Keratinocyte (primary cell): Measurements from ENCODE around the gene DESI1. TPM values are rescaled to one million over a fixed set of nuclear protein-coding genes. Genes with fewer than 3 reads are reported as not detected.

ENCODE experiments used
- DNase-seq: peaks from one replicate; pipeline ENCODE4 v3.0.0-alpha.2; 2011; ENCODE audit warnings: low read depth, missing footprints, low spot score
- FAIRE-seq: peaks from 2 replicates; lab custom pipeline; 2011; peaks lifted over from hg19 to GRCh38; lab: Jason Lieb, UNC
- H2AFZ ChIP-seq: 2 replicates; pipeline ENCODE4 v1.6.0; 2012; ENCODE audit warnings: low read length, control low read depth, inconsistent platforms; ENCODE audit not compliant: control insufficient read depth
- H3K27ac ChIP-seq: 2 replicates; pipeline ENCODE4 v1.5.1; 2011; ENCODE audit warnings: low read length; ENCODE audit not compliant: control insufficient read depth, insufficient read depth
- H3K27me3 ChIP-seq: 3 replicates; pipeline ENCODE4 v1.6.0; 2011; ENCODE audit warnings: low read length; ENCODE audit not compliant: control insufficient read depth, insufficient read depth; ENCODE audit errors: extremely low read depth
- H3K36me3 ChIP-seq, 2 experiments: 2 replicates in 1 of 2; 3 replicates in 1 of 2; pipeline ENCODE4 v1.5.1; 2011; ENCODE audit warnings: low read length in 2 of 2, mild to moderate bottlenecking in 1 of 2; ENCODE audit not compliant: control insufficient read depth in 2 of 2, insufficient read depth in 2 of 2; ENCODE audit errors: extremely low read depth in 1 of 2
- H3K4me1 ChIP-seq: 3 replicates; pipeline ENCODE4 v1.5.1; 2011; ENCODE audit warnings: low read length; ENCODE audit not compliant: control insufficient read depth, insufficient read depth; ENCODE audit errors: extremely low read depth
- H3K4me2 ChIP-seq: 3 replicates; pipeline ENCODE4 v1.6.0; 2011; ENCODE audit warnings: low read depth, low read length; ENCODE audit not compliant: control insufficient read depth, insufficient read depth; ENCODE audit errors: extremely low read depth
- H3K4me3 ChIP-seq, 3 experiments: fragments of 200-600 bp in 1 of 3; sonication (generic) in 1 of 3; 2 replicates in 2 of 3; 3 replicates in 1 of 3; pipeline ENCODE4 v1.5.1; 2011 to 2016; ENCODE audit warnings: low read length in 3 of 3, mild to moderate bottlenecking in 3 of 3, control low read depth in 2 of 3, inconsistent platforms in 1 of 3, low read depth in 1 of 3, mixed read lengths in 1 of 3, mixed run types in 1 of 3, moderate library complexity in 1 of 3; ENCODE audit not compliant: control insufficient read depth in 2 of 3, insufficient read depth in 2 of 3; ENCODE audit errors: extremely low read depth in 1 of 3
- H3K79me2 ChIP-seq: 2 replicates; pipeline ENCODE4 v1.6.0; 2012; ENCODE audit warnings: low read length; ENCODE audit not compliant: control insufficient read depth, insufficient read depth
- H3K9ac ChIP-seq: 3 replicates; pipeline ENCODE4 v1.6.0; 2011; ENCODE audit warnings: low read length; ENCODE audit not compliant: control insufficient read depth, insufficient read depth; ENCODE audit errors: extremely low read depth
- H3K9me1 ChIP-seq: 3 replicates; pipeline ENCODE4 v1.6.0; 2011; ENCODE audit warnings: low read length; ENCODE audit not compliant: control insufficient read depth, insufficient read depth; ENCODE audit errors: extremely low read depth
- H3K9me3 ChIP-seq: 2 replicates; pipeline ENCODE4 v1.5.1; 2012; ENCODE audit warnings: low read depth, low read length; ENCODE audit not compliant: control insufficient read depth
- H4K20me1 ChIP-seq: 3 replicates; pipeline ENCODE4 v1.6.0; 2011; ENCODE audit warnings: low read length; ENCODE audit not compliant: control insufficient read depth, insufficient read depth; ENCODE audit errors: extremely low read depth
- EZH2 ChIP-seq: IDR thresholded peaks from one replicate; pipeline ENCODE4 v1.6.1; 2012; ENCODE audit warnings: inconsistent platforms, mild to moderate bottlenecking, low read length, moderate library complexity
- dilution Hi-C: fragments of 300-500 bp; cut with MboI; formaldehyde crosslinking; loops from one replicate; pipeline ENCODE4 v1.7.0; 2020; ENCODE audit warnings: low sequenced_read_pairs; ENCODE audit not compliant: extremely low pct_ligation_motif_present
- polyA plus RNA-seq, 5 experiments: library from polyadenylated mRNA; depleted of rRNA in 3 of 5; stranded (reverse) in 3 of 5; stranded (forward) in 1 of 5; unstranded in 1 of 5; fragments of >200 nt; gene quantifications; 1 replicate in 1 of 5; 2 replicates in 3 of 5; 3 replicates in 1 of 5; pipeline versions ENCODE4 v1.2.1 to v1.2.3, GENCODE V29; 2011 to 2012; ENCODE audit warnings: missing spikeins in 2 of 5, low read depth in 1 of 5, low replicate concordance in 1 of 5
- TF ChIP-seq, protein P1 (sequence below), 3 experiments: IDR thresholded peaks in 1 of 3; conservative IDR thresholded peaks in 1 of 3; optimal IDR thresholded peaks in 1 of 3; 2 replicates in 2 of 3; 3 replicates in 1 of 3; pipeline versions ENCODE3 to v1.5.1; 2011; ENCODE audit warnings: low read length in 3 of 3, mild to moderate bottlenecking in 3 of 3, moderate library complexity in 2 of 3, control low read depth in 1 of 3, inconsistent platforms in 1 of 3; ENCODE audit not compliant: insufficient read depth in 2 of 3; ENCODE audit errors: extremely low read depth in 1 of 3

DESI1 gene
- polyA plus RNA-seq, 1 donor (not counting 4 experiments of a cell fraction or from before 2014, with no cell fraction given), result 32.8 TPM

DNA sequence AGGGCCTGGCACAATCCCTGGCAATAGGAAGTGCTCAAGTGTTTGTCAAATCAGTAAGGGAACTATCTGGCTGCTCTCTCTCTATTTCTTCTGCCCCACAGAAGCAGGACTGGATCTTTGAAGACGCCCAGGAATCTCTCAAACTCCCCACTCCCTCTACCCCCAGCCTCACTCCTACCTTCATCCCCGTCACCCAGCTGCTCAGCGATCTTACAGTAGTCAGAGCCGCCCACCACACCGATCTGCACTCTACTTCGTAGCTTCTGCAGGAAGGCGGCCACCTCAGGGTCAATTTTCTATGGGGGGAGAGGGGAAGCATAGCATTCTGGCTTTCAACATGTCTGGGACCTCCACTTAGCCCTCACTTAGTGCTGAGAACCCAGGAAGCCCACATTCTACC, 34.9 kb downstream of the DESI1 start:
- peaks cover 6% of the 10 kb centered on the region for H3K4me1 ChIP-seq
- no peak for DNase-seq
- no peak for TF ChIP-seq EZH2
- TF ChIP-seq, protein P1, sequence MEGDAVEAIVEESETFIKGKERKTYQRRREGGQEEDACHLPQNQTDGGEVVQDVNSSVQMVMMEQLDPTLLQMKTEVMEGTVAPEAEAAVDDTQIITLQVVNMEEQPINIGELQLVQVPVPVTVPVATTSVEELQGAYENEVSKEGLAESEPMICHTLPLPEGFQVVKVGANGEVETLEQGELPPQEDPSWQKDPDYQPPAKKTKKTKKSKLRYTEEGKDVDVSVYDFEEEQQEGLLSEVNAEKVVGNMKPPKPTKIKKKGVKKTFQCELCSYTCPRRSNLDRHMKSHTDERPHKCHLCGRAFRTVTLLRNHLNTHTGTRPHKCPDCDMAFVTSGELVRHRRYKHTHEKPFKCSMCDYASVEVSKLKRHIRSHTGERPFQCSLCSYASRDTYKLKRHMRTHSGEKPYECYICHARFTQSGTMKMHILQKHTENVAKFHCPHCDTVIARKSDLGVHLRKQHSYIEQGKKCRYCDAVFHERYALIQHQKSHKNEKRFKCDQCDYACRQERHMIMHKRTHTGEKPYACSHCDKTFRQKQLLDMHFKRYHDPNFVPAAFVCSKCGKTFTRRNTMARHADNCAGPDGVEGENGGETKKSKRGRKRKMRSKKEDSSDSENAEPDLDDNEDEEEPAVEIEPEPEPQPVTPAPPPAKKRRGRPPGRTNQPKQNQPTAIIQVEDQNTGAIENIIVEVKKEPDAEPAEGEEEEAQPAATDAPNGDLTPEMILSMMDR (optimal IDR thresholded peaks at IDR 0.05 in 1 of 3, IDR thresholded peaks at IDR 0.05 in 1 of 3, conservative IDR thresholded peaks at IDR 0.05 in 1 of 3; ENCODE audit: extremely low read depth in 1 of 3, insufficient read depth in 2 of 3, low read length in 3 of 3), result no peak
- H3K79me2 ChIP-seq, result peaks cover 13% of the 10 kb centered on the region
- H4K20me1 ChIP-seq, result no peaks in the 10 kb centered on the region
- H3K36me3 ChIP-seq, result peaks cover 5 to 12% of the 10 kb centered on the region in 2 experiments
- H3K4me3 ChIP-seq, result no peak overlapping the region
- dilution Hi-C loops, result no loop called here
- no peaks in the 10 kb centered on the region for H3K27me3 ChIP-seq
- no peak overlapping the region for H2AFZ ChIP-seq
- no peak for FAIRE-seq
- no peak overlapping the region for H3K27ac ChIP-seq
- H3K4me2 ChIP-seq, result no peak overlapping the region
- H3K9me3 ChIP-seq, result no peaks in the 10 kb centered on the region
- no peaks in the 10 kb centered on the region for H3K9me1 ChIP-seq
- H3K9ac ChIP-seq, result no peak overlapping the region

DNA sequence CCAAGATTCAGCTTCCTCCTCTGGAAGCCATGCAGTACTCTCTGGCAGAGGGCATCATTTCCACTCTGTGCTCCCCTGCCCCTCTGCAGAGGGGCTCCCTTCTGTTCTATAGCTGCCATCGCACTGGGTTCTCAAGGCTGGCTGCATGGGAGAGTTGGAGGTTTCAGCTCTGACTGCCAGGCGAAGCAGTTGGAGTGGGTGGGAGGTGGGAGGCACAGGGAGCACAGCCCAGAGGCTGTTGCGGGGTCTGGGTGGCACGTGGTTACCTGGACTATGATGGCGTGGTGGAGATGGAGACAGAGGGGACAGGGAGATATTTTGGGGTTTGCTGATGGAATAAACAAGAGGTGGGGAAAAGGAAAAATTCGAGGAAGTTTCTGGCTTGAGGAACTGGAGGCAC, 36.0 kb downstream of the DESI1 start:
- Histone ChIP-seq H3K4me3 (no peak overlapping the region), H3K9me1 (no peaks in the 10 kb centered on the region), H3K27me3 (no peaks in the 10 kb centered on the region), H3K9ac (no peak overlapping the region), H4K20me1 (no peaks in the 10 kb centered on the region), H3K36me3 (peaks cover 8 to 15% of the 10 kb centered on the region in 2 experiments), H3K27ac (no peak overlapping the region), H3K9me3 (no peaks in the 10 kb centered on the region), H3K79me2 (peaks cover 13% of the 10 kb centered on the region), H3K4me1 (peaks cover 6% of the 10 kb centered on the region), H2AFZ (no peak overlapping the region), H3K4me2 (no peak overlapping the region)
- dilution Hi-C loops, result no loop called here
- DNase-seq, result no peak
- FAIRE-seq, result no peak
- TF ChIP-seq EZH2, result no peak
- TF ChIP-seq, protein P1 (optimal IDR thresholded peaks at IDR 0.05 in 1 of 3, IDR thresholded peaks at IDR 0.05 in 1 of 3, conservative IDR thresholded peaks at IDR 0.05 in 1 of 3; ENCODE audit: extremely low read depth in 1 of 3, insufficient read depth in 2 of 3, low read length in 3 of 3), result no peak
